Hepatocyte (in vitro differentiated cells): ENCODE measurements around the gene EQTN. TPM values are rescaled to one million over a fixed set of nuclear protein-coding genes. Genes with fewer than 3 reads are reported as not detected.
A peak's percentile ranks its signal among the peaks of the same experiment; 100 is the strongest.

ENCODE experiments used
- DNase-seq: peaks from one replicate; pipeline ENCODE4 v3.0.0-alpha.2; 2016; ENCODE audit warnings: low spot score
- H2AFZ ChIP-seq: fragments of 200-600 bp; sonication (generic); 2 replicates; pipeline ENCODE4 v1.6.0; 2016; ENCODE audit warnings: antibody characterized with exemption, mild to moderate bottlenecking
- H3K27ac ChIP-seq: fragments of 200-600 bp; sonication (generic); 2 replicates; pipeline ENCODE4 v1.5.1; 2016; ENCODE audit warnings: mild to moderate bottlenecking
- H3K27me3 ChIP-seq: fragments of 200-600 bp; sonication (generic); 2 replicates; pipeline ENCODE4 v1.6.1; 2016
- H3K36me3 ChIP-seq: fragments of 200-600 bp; sonication (generic); replicated peaks from 2 replicates; pipeline ENCODE4 v1.5.1; 2016; ENCODE audit warnings: low read depth; ENCODE audit not compliant: insufficient read depth
- H3K4me1 ChIP-seq: fragments of 200-600 bp; sonication (generic); 2 replicates; pipeline ENCODE4 v1.5.1; 2016; ENCODE audit warnings: mild to moderate bottlenecking, moderate library complexity; ENCODE audit not compliant: insufficient read depth
- H3K4me2 ChIP-seq: fragments of 200-600 bp; sonication (generic); 2 replicates; pipeline ENCODE4 v1.6.0; 2016
- H3K4me3 ChIP-seq: fragments of 200-600 bp; sonication (generic); 2 replicates; pipeline ENCODE4 v1.5.1; 2016; ENCODE audit warnings: mild to moderate bottlenecking
- H3K79me2 ChIP-seq: fragments of 200-600 bp; sonication (generic); 2 replicates; pipeline ENCODE4 v1.6.0; 2017; ENCODE audit warnings: mild to moderate bottlenecking
- H3K9me2 ChIP-seq: fragments of 200-600 bp; sonication (generic); replicated peaks from 2 replicates; pipeline ENCODE4 v1.6.0; 2017; ENCODE audit warnings: mild to moderate bottlenecking; ENCODE audit not compliant: insufficient read depth
- H3K9me3 ChIP-seq: fragments of 200-600 bp; sonication (generic); 2 replicates; pipeline ENCODE4 v1.5.1; 2016; ENCODE audit warnings: low read depth, mild to moderate bottlenecking
- H4K20me1 ChIP-seq: fragments of 200-600 bp; sonication (generic); 2 replicates; pipeline ENCODE4 v1.6.0; 2016; ENCODE audit warnings: mild to moderate bottlenecking; ENCODE audit not compliant: insufficient read depth, poor library complexity, severe bottlenecking
- CTCF ChIP-seq: fragments of 200-600 bp; sonication (generic); IDR thresholded peaks from 2 replicates; pipeline ENCODE4 v1.5.1; 2016; ENCODE audit warnings: antibody characterized with exemption, mild to moderate bottlenecking; ENCODE audit not compliant: poor library complexity
- EZH2 ChIP-seq: fragments of 200-600 bp; sonication (generic); IDR thresholded peaks from 2 replicates; pipeline ENCODE4 v1.6.1; 2016; ENCODE audit warnings: antibody characterized with exemption, mild to moderate bottlenecking, borderline replicate concordance
- EZH2phosphoT487 ChIP-seq: fragments of 200-600 bp; sonication (generic); IDR thresholded peaks from one replicate; pipeline ENCODE4 v1.6.1; 2018; ENCODE audit warnings: antibody characterized with exemption, mild to moderate bottlenecking, low read depth, moderate library complexity; ENCODE audit not compliant: unreplicated experiment, severe bottlenecking
- WGBS: methylation state at CpG from one replicate; pipeline ENCODE4 v1.1.6; 2016; ENCODE audit warnings: low lambda C conversion rate; ENCODE audit errors: missing lambda C conversion rate; 5-methylcytosine and 5-hydroxymethylcytosine counted together
- polyA plus RNA-seq: library from polyadenylated mRNA; unstranded; fragments of >200 nt; fragmentation: Nextera tagmentation; extraction: Ambion mirVana; gene quantifications from 2 replicates; pipeline ENCODE4 v1.2.1, GENCODE V29; 2016
- total RNA-seq: library from RNA; depleted of rRNA; stranded (reverse); fragments of >200 nt; gene quantifications from 2 replicates; pipeline ENCODE4 v1.2.3, GENCODE V29; 2014

The EQTN gene
- total RNA-seq, result 1.1 TPM in 1 of 2 replicates, not detected in the other
- polyA plus RNA-seq, result not detected in 2 replicates

- no peaks in the 10 kb centered on the region for H3K79me2 ChIP-seq
- H3K9me3 ChIP-seq, result no peaks in the 10 kb centered on the region
- H3K9me2 ChIP-seq, result no peaks in the 10 kb centered on the region
- TF ChIP-seq EZH2phosphoT487 (no peak), CTCF (no peak), EZH2 (no peak)
- no peaks in the 10 kb centered on the region for H3K4me1 ChIP-seq
- H3K36me3 ChIP-seq, result no peaks in the 10 kb centered on the region
- no peak within 1 kb of the TSS for H3K27ac ChIP-seq
- WGBS, result 76% methylated on average over 7 of the region's 7 CpGs
- H4K20me1 ChIP-seq, result no peaks in the 10 kb centered on the region
- H3K27me3 ChIP-seq, result no peaks in the 10 kb centered on the region
- no peak within 1 kb of the TSS for H3K4me3 ChIP-seq
- H2AFZ ChIP-seq, result no peak within 1 kb of the TSS
- no peak within 1 kb of the TSS for H3K4me2 ChIP-seq
- no peak for DNase-seq
Observed at GRCh38 chr9:27297050-27297449, at the start of gene EQTN. TSS of gene EQTN (minus strand) at chr9:27297150. CDS start at chr9:27297055, 95 bp downstream.

GRCh38 chr9:27344776-27345175 lies 47.8 kb upstream of the EQTN start:
- no peaks in the 10 kb centered on the region for H4K20me1 ChIP-seq
- no peaks in the 10 kb centered on the region for H3K27me3 ChIP-seq
- H3K9me2 ChIP-seq, result no peaks in the 10 kb centered on the region
- TF ChIP-seq EZH2phosphoT487, result no peak
- 94% methylated on average over 7 of the region's 7 CpGs for WGBS
- no peak overlapping the region for H3K4me2 ChIP-seq
- H3K4me1 ChIP-seq, result peaks cover 11% of the 10 kb centered on the region
- no peak overlapping the region for H3K4me3 ChIP-seq
- no peaks in the 10 kb centered on the region for H3K9me3 ChIP-seq
- no peak overlapping the region for H3K27ac ChIP-seq
- no peak overlapping the region for H2AFZ ChIP-seq
- no peak for DNase-seq
- H3K36me3 ChIP-seq, result no peaks in the 10 kb centered on the region
- H3K79me2 ChIP-seq, result peaks cover 9% of the 10 kb centered on the region

GRCh38 chr9:27341545-27342294 lies 44.8 kb upstream of the EQTN start:
- Histone ChIP-seq H3K79me2 (peaks cover 5% of the 10 kb centered on the region), H3K27ac (no peak overlapping the region), H3K9me3 (no peaks in the 10 kb centered on the region), H3K27me3 (no peaks in the 10 kb centered on the region), H2AFZ (no peak overlapping the region), H3K4me1 (peaks cover 25% of the 10 kb centered on the region), H3K4me2 (no peak overlapping the region), H3K9me2 (no peaks in the 10 kb centered on the region), H4K20me1 (no peaks in the 10 kb centered on the region), H3K36me3 (no peaks in the 10 kb centered on the region), H3K4me3 (no peak overlapping the region)
- WGBS, result 96% methylated on average over 9 of the region's 9 CpGs
- TF ChIP-seq EZH2phosphoT487 (no peak), EZH2 (no peak)
- no peak for DNase-seq

DNA sequence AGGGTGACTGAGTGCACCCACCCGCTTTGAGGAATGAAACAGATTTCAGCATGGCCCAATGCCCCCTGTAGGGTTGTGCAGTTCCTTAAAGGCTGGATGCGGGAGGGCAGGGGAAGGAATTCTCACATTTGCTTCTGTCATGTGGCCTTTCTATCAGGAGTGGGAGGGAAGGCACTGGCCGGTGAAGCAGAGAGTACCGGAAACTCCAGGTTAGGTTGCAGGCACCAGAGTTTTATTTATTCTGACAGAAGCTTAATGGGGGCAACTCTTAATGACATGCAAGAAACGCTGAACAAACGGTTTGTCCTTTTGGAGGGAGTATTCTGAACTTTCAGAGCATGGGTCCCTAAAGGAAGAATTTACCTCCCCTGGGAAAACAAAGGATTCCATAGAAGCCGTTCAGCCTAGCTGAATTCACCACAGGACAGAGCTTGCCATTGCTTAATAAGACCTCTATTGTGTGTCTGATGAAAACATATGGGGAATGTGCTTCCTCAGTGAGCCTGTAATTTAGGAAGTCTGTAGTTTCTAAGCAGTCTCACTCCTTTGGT lies 44.1 kb upstream of the EQTN start:
- H3K27me3 ChIP-seq, result no peaks in the 10 kb centered on the region
- H3K4me2 ChIP-seq, result no peak overlapping the region
- no peaks in the 10 kb centered on the region for H4K20me1 ChIP-seq
- WGBS, result 75% methylated on average over 7 of the region's 7 CpGs
- no peak for TF ChIP-seq EZH2
- no peak for TF ChIP-seq CTCF
- TF ChIP-seq EZH2phosphoT487, result no peak
- H3K27ac ChIP-seq, result peak overlapping the region; percentile 62
- peaks cover 5% of the 10 kb centered on the region for H3K79me2 ChIP-seq
- no peaks in the 10 kb centered on the region for H3K9me2 ChIP-seq
- no peaks in the 10 kb centered on the region for H3K36me3 ChIP-seq
- H3K9me3 ChIP-seq, result no peaks in the 10 kb centered on the region
- peaks cover 25% of the 10 kb centered on the region for H3K4me1 ChIP-seq
- no peak overlapping the region for H3K4me3 ChIP-seq
- DNase-seq, result no peak
- no peak overlapping the region for H2AFZ ChIP-seq
